HepG2 (cell line): ENCODE data around the gene PRR35. TPM values are rescaled to one million over a fixed set of nuclear protein-coding genes. Genes with fewer than 3 reads are reported as not detected.

ENCODE experiments used
- AGO2 ChIP-seq: fragments of 200-400 bp; formaldehyde crosslinking; optimal IDR thresholded peaks from 2 replicates; pipeline ENCODE3; 2017; ENCODE audit warnings: mild to moderate bottlenecking, low read depth, low read length, moderate library complexity
- ARNTL ChIP-seq: sonication (generic); formaldehyde crosslinking; IDR thresholded peaks from 2 replicates; pipeline ENCODE4 v1.4.0; 2020; ENCODE audit warnings: mild to moderate bottlenecking, missing genetic modification reagents
- CENPT ChIP-seq: sonication (generic); formaldehyde crosslinking; IDR thresholded peaks from 2 replicates; pipeline ENCODE4 v1.8.0; 2022; ENCODE audit warnings: low read depth, mild to moderate bottlenecking, moderate library complexity, missing genetic modification reagents
- EED ChIP-seq: sonication (generic); formaldehyde crosslinking; IDR thresholded peaks from 2 replicates; pipeline ENCODE4 v1.5.0; 2020; ENCODE audit warnings: mild to moderate bottlenecking, missing genetic modification reagents
- GZF1 ChIP-seq: sonication (generic); formaldehyde crosslinking; IDR thresholded peaks from 2 replicates; pipeline ENCODE4 v1.5.1; 2020; ENCODE audit warnings: mild to moderate bottlenecking, missing genetic modification reagents
- IRX3 ChIP-seq: sonication (generic); formaldehyde crosslinking; IDR thresholded peaks from 2 replicates; pipeline ENCODE4 v1.8.1; 2023; ENCODE audit warnings: mild to moderate bottlenecking, low read depth, missing genetic modification reagents, borderline replicate concordance
- NFRKB ChIP-seq: fragments of 450-650 bp; IDR thresholded peaks from 2 replicates; pipeline ENCODE4 v1.6.1; 2017
- NFYB ChIP-seq: sonication (generic); formaldehyde crosslinking; IDR thresholded peaks from 2 replicates; pipeline ENCODE4 v1.4.0; 2020; ENCODE audit warnings: missing genetic modification reagents
- SMARCC2 ChIP-seq: fragments of 450-650 bp; IDR thresholded peaks from 2 replicates; pipeline ENCODE4 v1.6.1; 2017; ENCODE audit warnings: antibody characterized with exemption, mild to moderate bottlenecking
- SNRNP70 ChIP-seq: fragments of 200-400 bp; formaldehyde crosslinking; IDR thresholded peaks from 2 replicates; pipeline ENCODE4 v1.6.1; 2017; ENCODE audit warnings: mild to moderate bottlenecking, low read depth, low read length, moderate library complexity
- SP2 ChIP-seq: sonication (generic); formaldehyde crosslinking; IDR thresholded peaks from 2 replicates; pipeline ENCODE4 v1.5.1; 2020; ENCODE audit warnings: mild to moderate bottlenecking, missing genetic modification reagents
- SYNCRIP ChIP-seq: fragments of 200-400 bp; formaldehyde crosslinking; IDR thresholded peaks from 2 replicates; pipeline ENCODE4 v1.6.1; 2018; ENCODE audit warnings: mild to moderate bottlenecking, low read depth, low read length; ENCODE audit not compliant: insufficient read depth
- ZBTB1 ChIP-seq: sonication (generic); formaldehyde crosslinking; IDR thresholded peaks from 2 replicates; pipeline ENCODE4 v1.4.0; 2020; ENCODE audit warnings: missing genetic modification reagents, borderline replicate concordance
- ZBTB42 ChIP-seq: sonication (generic); formaldehyde crosslinking; IDR thresholded peaks from 2 replicates; pipeline ENCODE4 v1.5.0; 2020; ENCODE audit warnings: mild to moderate bottlenecking, missing genetic modification reagents
- ZBTB7B ChIP-seq: sonication (generic); formaldehyde crosslinking; IDR thresholded peaks from 2 replicates; pipeline ENCODE4 v1.4.0; 2020; ENCODE audit warnings: missing genetic modification reagents
- ZFP1 ChIP-seq: IDR thresholded peaks from 2 replicates; pipeline ENCODE4 v1.6.1; 2016
- ZNF143 ChIP-seq: sonication (generic); formaldehyde crosslinking; IDR thresholded peaks from 2 replicates; pipeline ENCODE4 v1.4.0; 2020; ENCODE audit warnings: missing genetic modification reagents
- ZNF234 ChIP-seq: sonication (generic); formaldehyde crosslinking; conservative IDR thresholded peaks from 2 replicates; pipeline ENCODE4 v1.5.1; 2020; ENCODE audit warnings: mild to moderate bottlenecking, missing genetic modification reagents
- ZNF768 ChIP-seq: sonication (generic); formaldehyde crosslinking; IDR thresholded peaks from 2 replicates; pipeline ENCODE4 v1.4.0; 2020; ENCODE audit warnings: missing genetic modification reagents
- ZNF776 ChIP-seq: sonication (generic); formaldehyde crosslinking; IDR thresholded peaks from 2 replicates; pipeline ENCODE4 v1.4.0; 2020; ENCODE audit warnings: mild to moderate bottlenecking, missing genetic modification reagents
- ZNF788 ChIP-seq: sonication (generic); formaldehyde crosslinking; IDR thresholded peaks from 2 replicates; pipeline ENCODE4 v1.5.0; 2020; ENCODE audit warnings: mild to moderate bottlenecking, missing genetic modification reagents, borderline replicate concordance
- ZNF839 ChIP-seq: sonication (generic); formaldehyde crosslinking; IDR thresholded peaks from 2 replicates; pipeline ENCODE4 v1.4.0; 2020; ENCODE audit warnings: missing genetic modification reagents, mild to moderate bottlenecking, borderline replicate concordance
- polyA plus RNA-seq, 8 experiments: library from polyadenylated mRNA; depleted of rRNA in 3 of 8; stranded (reverse) in 7 of 8; unstranded in 1 of 8; fragments of >200 nt; fragmentation: Illumina TruSeq in 4 of 8; extraction: Trizol in 4 of 8; gene quantifications; 2 replicates each; pipeline versions ENCODE4 v1.2.1 to v1.2.3, GENCODE V29; 2011 to 2016; ENCODE audit warnings: low read depth in 4 of 8, missing spikeins in 1 of 8, mixed read lengths in 1 of 8; ENCODE audit not compliant: insufficient read depth in 1 of 8
- total RNA-seq, 5 experiments: library from RNA; depleted of rRNA; stranded (reverse); fragments of >200 nt; fragmentation: Illumina TruSeq; extraction: Trizol; gene quantifications; 2 replicates each; pipeline ENCODE4 v1.2.3, GENCODE V29; 2016; ENCODE audit warnings: low read depth in 1 of 5
- TF ChIP-seq, protein P1 (sequence below): sonication (generic); formaldehyde crosslinking; IDR thresholded peaks from 2 replicates; pipeline ENCODE4 v1.8.1; 2023; ENCODE audit warnings: mild to moderate bottlenecking, missing genetic modification reagents, borderline replicate concordance
- TF ChIP-seq, protein P2 (sequence below): IDR thresholded peaks from 2 replicates; pipeline ENCODE4 v1.6.1; 2016; ENCODE audit warnings: mild to moderate bottlenecking, missing biosample characterization, missing genetic modification reagents
- TF ChIP-seq, protein P3 (sequence below): sonication (generic); formaldehyde crosslinking; IDR thresholded peaks from 2 replicates; pipeline ENCODE4 v1.4.0; 2020; ENCODE audit warnings: missing genetic modification reagents
- TF ChIP-seq, protein P4 (sequence below): sonication (generic); formaldehyde crosslinking; IDR thresholded peaks from 2 replicates; pipeline ENCODE4 v1.5.1; 2020; ENCODE audit warnings: missing genetic modification reagents, mild to moderate bottlenecking, borderline replicate concordance
- TF ChIP-seq, protein P5 (sequence below): sonication (generic); formaldehyde crosslinking; IDR thresholded peaks from 2 replicates; pipeline ENCODE4 v1.5.0; 2020; ENCODE audit warnings: mild to moderate bottlenecking, missing genetic modification reagents
- TF ChIP-seq, protein P6 (sequence below): sonication (generic); formaldehyde crosslinking; IDR thresholded peaks from 2 replicates; pipeline ENCODE4 v1.9.0; 2021; ENCODE audit warnings: missing genetic modification reagents, borderline replicate concordance

Gene PRR35
- total and polyA plus RNA-seq, 2 of the 13 experiments (the other 11 are each of a cell fraction or from before 2014, with no cell fraction given), result 0.07 to 0.16 TPM

DNA sequence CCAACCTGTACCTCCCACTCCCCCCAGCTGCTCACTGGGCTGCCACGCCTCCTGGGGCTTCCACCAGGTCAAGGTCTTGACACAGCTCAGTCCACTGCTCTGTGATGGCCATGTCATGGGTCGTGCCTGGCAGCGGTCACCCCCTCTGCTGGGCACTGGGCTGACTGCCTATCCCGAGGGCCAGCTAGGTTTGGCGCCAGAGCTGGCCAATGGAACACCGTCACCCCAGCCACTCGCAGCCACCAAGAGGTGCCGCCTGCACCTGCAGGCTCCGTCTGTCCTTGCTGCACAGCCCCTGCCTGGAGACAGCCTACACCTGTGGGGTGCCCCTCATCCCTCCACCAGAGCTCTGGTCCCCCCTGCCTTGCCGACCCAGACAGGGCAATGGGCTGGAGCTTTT lies 25.2 kb downstream of the PRR35 start (continued):
- TF ChIP-seq NFYB (CRISPR knock-in tag) (peak; percentile 32; the same call in 1 of the 2 replicates), ZNF143 (CRISPR knock-in tag) (no peak), ZBTB1 (CRISPR knock-in tag) (no peak), ZNF776 (CRISPR knock-in tag) (no peak), ZNF839 (CRISPR knock-in tag) (no peak), ZBTB7B (no peak), ARNTL (CRISPR knock-in tag) (no peak), CENPT (peak; percentile 61; the same call in 1 of the 2 replicates), ZNF788 (CRISPR knock-in tag) (peak; percentile 66; the same call in 1 of the 2 replicates), SYNCRIP (no peak), ZBTB42 (CRISPR knock-in tag) (no peak), SNRNP70 (no peak), GZF1 (CRISPR knock-in tag) (no peak), EED (CRISPR knock-in tag) (no peak), ZNF768 (CRISPR knock-in tag) (peak; percentile 54; the same call in 1 of the 2 replicates), NFRKB (no peak), SMARCC2 (no peak), ZNF234 (CRISPR knock-in tag) (no peak), IRX3 (CRISPR knock-in tag) (no peak), AGO2 (peak; percentile 83), SP2 (CRISPR knock-in tag) (no peak), ZFP1 (CRISPR knock-in tag) (no peak)
- TF ChIP-seq, protein P1, sequence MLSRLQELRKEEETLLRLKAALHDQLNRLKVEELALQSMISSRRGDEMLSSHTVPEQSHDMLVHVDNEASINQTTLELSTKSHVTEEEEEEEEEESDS (CRISPR knock-in tag), result no peak
- TF ChIP-seq, protein P2, sequence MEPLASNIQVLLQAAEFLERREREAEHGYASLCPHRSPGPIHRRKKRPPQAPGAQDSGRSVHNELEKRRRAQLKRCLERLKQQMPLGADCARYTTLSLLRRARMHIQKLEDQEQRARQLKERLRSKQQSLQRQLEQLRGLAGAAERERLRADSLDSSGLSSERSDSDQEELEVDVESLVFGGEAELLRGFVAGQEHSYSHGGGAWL (CRISPR knock-in tag), result no peak
- TF ChIP-seq, protein P3, sequence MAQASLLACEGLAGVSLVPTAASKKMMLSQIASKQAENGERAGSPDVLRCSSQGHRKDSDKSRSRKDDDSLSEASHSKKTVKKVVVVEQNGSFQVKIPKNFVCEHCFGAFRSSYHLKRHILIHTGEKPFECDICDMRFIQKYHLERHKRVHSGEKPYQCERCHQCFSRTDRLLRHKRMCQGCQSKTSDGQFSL (CRISPR knock-in tag), result peak; percentile 57; the same call in 1 of the 2 replicates
- TF ChIP-seq, protein P4, sequence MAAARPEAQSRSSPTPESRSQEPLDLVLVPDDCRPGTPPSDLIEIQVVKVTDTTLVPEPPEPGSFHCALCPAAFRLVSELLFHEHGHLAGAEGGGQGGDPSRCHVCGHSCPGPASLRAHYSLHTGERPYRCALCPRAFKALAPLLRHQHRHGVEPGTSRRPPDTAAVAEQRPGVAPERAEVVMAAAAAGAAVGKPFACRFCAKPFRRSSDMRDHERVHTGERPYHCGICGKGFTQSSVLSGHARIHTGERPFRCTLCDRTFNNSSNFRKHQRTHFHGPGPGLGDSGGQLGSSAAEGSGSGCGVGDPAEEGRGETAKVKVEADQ (CRISPR knock-in tag), result no peak
- TF ChIP-seq, protein P5, sequence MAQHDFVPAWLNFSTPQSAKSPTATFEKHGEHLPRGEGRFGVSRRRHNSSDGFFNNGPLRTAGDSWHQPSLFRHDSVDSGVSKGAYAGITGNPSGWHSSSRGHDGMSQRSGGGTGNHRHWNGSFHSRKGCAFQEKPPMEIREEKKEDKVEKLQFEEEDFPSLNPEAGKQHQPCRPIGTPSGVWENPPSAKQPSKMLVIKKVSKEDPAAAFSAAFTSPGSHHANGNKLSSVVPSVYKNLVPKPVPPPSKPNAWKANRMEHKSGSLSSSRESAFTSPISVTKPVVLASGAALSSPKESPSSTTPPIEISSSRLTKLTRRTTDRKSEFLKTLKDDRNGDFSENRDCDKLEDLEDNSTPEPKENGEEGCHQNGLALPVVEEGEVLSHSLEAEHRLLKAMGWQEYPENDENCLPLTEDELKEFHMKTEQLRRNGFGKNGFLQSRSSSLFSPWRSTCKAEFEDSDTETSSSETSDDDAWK (CRISPR knock-in tag), result no peak
- TF ChIP-seq, protein P6, sequence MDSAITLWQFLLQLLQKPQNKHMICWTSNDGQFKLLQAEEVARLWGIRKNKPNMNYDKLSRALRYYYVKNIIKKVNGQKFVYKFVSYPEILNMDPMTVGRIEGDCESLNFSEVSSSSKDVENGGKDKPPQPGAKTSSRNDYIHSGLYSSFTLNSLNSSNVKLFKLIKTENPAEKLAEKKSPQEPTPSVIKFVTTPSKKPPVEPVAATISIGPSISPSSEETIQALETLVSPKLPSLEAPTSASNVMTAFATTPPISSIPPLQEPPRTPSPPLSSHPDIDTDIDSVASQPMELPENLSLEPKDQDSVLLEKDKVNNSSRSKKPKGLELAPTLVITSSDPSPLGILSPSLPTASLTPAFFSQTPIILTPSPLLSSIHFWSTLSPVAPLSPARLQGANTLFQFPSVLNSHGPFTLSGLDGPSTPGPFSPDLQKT, result no peak
